B cell (primary cell): ENCODE data around the gene EMB.
"Not testable (repeated sequence)": the region's sequence is repeated elsewhere in the genome, so short reads cannot be mapped to it uniquely, and the experiment has no call there.

Experiments
- EZH2 ChIP-seq: IDR thresholded peaks from 2 replicates; pipeline ENCODE4 v1.6.1; 2012; ENCODE audit warnings: borderline replicate concordance, low read depth, mild to moderate bottlenecking, moderate library complexity, low read length; ENCODE audit not compliant: insufficient read depth, poor library complexity, severe bottlenecking
- TF ChIP-seq, protein P1 (sequence below): fragments of 200-600 bp; IDR thresholded peaks from one replicate; pipeline ENCODE4 v1.8.0; 2022; ENCODE audit warnings: antibody characterized with exemption, mild to moderate bottlenecking

DNA sequence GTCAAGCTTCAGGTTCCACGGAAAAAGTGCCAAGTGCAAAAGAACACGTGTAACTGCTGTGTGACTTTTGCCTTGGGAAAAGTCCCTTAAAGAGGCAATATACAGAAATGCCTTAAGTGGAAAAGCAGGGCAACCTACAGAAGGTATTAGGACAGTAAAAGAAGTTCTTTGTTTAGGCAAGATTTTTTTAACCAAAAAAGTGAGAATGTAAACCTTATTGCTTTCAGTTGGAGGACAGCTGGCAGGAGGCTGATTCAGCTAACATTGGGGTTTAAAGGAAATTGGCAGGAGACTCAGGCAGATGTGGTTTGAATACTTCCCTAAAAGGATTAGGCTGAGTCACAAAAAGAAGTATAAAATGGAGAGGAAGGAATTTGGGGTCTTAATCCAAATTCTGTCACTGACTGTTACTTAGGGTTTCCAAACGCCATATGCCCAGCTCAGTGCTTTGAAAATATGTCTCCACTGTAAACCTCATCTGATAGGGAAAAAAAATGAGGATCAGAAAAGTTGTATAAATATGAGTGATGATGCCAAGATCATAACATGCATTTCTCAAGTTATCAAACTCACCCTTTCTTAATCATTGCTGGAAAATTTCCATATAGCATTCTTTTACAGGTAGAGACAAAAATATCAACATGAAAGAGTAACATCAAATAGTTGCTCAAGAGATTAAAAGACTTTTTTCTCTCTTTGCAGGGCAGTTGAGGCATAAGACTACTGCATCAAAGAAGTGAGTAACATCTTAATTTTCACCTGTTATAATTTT lies 9.8 kb downstream of the EMB start:
- TF ChIP-seq EZH2, result not testable (repeated sequence)
- TF ChIP-seq, protein P1, sequence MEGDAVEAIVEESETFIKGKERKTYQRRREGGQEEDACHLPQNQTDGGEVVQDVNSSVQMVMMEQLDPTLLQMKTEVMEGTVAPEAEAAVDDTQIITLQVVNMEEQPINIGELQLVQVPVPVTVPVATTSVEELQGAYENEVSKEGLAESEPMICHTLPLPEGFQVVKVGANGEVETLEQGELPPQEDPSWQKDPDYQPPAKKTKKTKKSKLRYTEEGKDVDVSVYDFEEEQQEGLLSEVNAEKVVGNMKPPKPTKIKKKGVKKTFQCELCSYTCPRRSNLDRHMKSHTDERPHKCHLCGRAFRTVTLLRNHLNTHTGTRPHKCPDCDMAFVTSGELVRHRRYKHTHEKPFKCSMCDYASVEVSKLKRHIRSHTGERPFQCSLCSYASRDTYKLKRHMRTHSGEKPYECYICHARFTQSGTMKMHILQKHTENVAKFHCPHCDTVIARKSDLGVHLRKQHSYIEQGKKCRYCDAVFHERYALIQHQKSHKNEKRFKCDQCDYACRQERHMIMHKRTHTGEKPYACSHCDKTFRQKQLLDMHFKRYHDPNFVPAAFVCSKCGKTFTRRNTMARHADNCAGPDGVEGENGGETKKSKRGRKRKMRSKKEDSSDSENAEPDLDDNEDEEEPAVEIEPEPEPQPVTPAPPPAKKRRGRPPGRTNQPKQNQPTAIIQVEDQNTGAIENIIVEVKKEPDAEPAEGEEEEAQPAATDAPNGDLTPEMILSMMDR, result not testable (repeated sequence)
